Progenitor cell of endocrine pancreas (in vitro differentiated cells): Measurements from ENCODE around the gene PKMYT1. TPM values are rescaled to one million over a fixed set of nuclear protein-coding genes. Genes with fewer than 3 reads are reported as not detected.

Source experiments
- DNase-seq: peaks from one replicate; pipeline ENCODE4 v3.0.0; 2021; ENCODE audit warnings: low spot score; ENCODE audit not compliant: unreplicated experiment
- H3K27ac Mint-ChIP-seq: 2 replicates; pipeline ENCODE4 v1.8.0; 2021; ENCODE audit warnings: mild to moderate bottlenecking, moderate library complexity, mixed read lengths
- H3K27me3 Mint-ChIP-seq: 2 replicates; pipeline ENCODE4 v1.8.0; 2021; ENCODE audit warnings: mixed read lengths
- H3K36me3 Mint-ChIP-seq: 2 replicates; pipeline ENCODE4 v1.8.0; 2022; ENCODE audit warnings: mixed read lengths; ENCODE audit not compliant: insufficient read depth
- H3K4me1 Mint-ChIP-seq: 2 replicates; pipeline ENCODE4 v1.8.0; 2021; ENCODE audit warnings: low read depth, mixed read lengths
- H3K4me3 Mint-ChIP-seq: 2 replicates; pipeline ENCODE4 v1.8.0; 2021; ENCODE audit warnings: low read depth, mild to moderate bottlenecking, moderate library complexity, mixed read lengths
- H3K9me3 Mint-ChIP-seq: 2 replicates; pipeline ENCODE4 v1.8.0; 2021; ENCODE audit warnings: low read depth, mixed read lengths
- long read RNA-seq: library from polyadenylated mRNA; unstranded; transcript quantifications from one replicate; pipeline ENCODE4 v2.0.0, GENCODE V29; 2020
- total RNA-seq: library from RNA; stranded (reverse); gene quantifications from 2 replicates; pipeline ENCODE4 v1.2.1, GENCODE V29; 2021
- TF ChIP-seq, protein P1 (sequence below): fragments of 200-600 bp; sonication (generic); IDR thresholded peaks from one replicate; pipeline ENCODE4 v1.5.0; 2021; ENCODE audit warnings: antibody characterized with exemption, mild to moderate bottlenecking; ENCODE audit not compliant: unreplicated experiment

PKMYT1 gene
- 33.7 and 36.5 TPM in 2 replicates for total RNA-seq
- long read RNA-seq, partial matches to known transcripts, result 0 of 2 reads
- long read RNA-seq, other reads (novel, unspliced or antisense), result 1 of 2 reads

DNA sequence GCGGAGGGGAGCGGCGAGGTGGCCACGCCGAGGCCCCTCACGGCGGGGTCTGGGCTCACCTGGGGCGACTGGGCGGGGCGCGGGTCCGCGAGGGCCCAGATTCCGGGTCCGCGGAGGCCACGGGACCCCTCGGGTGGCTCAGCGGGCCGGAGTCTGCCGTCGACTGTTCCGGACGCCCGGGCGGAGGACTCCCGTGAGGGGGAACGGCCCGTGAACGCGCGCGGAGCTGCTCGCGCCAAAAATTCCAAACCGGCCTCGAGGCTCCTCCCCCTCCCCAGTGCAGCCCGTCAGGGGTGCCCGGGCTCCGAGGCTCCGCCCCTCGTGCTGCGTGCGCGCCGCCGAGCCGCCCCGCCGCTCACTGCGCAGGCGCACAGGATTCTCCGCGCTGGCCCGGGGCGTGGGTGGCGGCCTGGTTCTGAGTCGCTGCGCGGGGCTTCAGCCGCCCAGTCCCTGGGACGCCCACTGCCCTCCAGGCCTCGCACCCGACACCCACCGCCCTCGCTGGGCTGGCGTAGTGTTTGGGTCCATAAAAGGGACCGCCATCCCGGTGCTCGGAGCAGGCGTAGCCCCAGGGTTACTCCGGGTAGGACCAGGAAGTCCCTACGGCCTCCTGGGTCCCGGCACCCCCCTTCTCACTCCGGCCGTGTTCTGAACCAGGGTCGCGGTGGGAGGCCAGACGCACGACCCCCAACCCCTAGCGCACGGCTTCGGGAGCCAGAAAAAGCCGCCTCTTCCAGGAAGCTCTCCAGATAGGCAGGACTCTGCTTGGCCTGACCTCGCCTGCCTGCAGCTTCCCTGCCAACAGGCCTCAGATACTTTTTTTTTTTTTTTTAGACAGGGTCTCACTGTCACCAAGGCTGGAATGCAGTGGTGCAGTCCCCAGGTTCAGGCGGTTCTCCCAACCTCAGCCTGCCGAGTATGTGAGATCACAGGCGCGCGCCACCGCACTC lies at the start of gene PKMYT1:
TSS of gene PKMYT1 (minus strand) at position 220 of the 950 bp plus-strand sequence. CDS start 789 bp downstream, outside the sequence.
- H3K4me3 Mint-ChIP-seq, result peak within 1 kb of the TSS; percentile 79
- no peaks in the 10 kb centered on the region for H3K9me3 Mint-ChIP-seq
- TF ChIP-seq, protein P1, sequence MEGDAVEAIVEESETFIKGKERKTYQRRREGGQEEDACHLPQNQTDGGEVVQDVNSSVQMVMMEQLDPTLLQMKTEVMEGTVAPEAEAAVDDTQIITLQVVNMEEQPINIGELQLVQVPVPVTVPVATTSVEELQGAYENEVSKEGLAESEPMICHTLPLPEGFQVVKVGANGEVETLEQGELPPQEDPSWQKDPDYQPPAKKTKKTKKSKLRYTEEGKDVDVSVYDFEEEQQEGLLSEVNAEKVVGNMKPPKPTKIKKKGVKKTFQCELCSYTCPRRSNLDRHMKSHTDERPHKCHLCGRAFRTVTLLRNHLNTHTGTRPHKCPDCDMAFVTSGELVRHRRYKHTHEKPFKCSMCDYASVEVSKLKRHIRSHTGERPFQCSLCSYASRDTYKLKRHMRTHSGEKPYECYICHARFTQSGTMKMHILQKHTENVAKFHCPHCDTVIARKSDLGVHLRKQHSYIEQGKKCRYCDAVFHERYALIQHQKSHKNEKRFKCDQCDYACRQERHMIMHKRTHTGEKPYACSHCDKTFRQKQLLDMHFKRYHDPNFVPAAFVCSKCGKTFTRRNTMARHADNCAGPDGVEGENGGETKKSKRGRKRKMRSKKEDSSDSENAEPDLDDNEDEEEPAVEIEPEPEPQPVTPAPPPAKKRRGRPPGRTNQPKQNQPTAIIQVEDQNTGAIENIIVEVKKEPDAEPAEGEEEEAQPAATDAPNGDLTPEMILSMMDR, result no peak
- no peaks in the 10 kb centered on the region for H3K36me3 Mint-ChIP-seq
- H3K27me3 Mint-ChIP-seq, result peaks cover 6% of the 10 kb centered on the region
- peaks cover 15% of the 10 kb centered on the region for H3K4me1 Mint-ChIP-seq
- peak; percentile 89 for DNase-seq
- peak within 1 kb of the TSS; percentile 97 for H3K27ac Mint-ChIP-seq

DNA sequence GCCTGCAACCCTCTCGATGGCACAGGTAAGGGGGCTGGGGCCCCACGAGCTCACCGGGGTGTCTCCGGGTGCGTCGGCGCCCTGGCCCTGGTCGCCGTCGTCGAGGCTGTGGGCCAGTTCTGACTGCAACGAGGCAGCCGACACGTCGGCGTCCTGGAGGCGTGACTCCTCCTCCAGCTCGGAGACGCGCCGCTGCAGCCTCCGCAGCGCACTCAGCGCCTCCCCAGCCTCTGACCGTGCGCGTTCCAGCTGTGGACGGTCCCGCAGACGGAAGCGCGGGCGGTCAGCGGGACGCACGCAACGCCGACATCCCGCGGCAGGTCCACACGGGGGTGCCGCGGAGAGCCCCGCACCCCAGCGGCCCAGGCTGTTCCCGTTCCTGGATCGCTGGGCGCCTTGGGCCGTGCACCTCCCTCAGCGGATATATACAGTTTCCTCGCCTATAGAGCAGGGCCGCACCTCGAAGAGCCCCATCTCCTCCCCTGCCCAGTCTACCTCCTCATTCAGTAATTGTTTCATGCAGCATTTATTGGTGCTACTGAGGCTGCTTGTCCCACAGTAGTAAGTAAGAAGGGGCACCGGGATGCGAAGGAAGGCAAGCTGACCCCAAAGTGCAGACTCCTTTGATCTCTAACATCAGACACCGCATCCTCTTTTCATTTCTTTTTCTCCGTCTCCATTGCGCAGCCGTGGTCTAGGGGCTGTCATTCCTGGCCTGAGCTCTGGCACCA lies 49.4 kb upstream of the PKMYT1 start:
- no peaks in the 10 kb centered on the region for H3K9me3 Mint-ChIP-seq
- H3K4me3 Mint-ChIP-seq, result no peak overlapping the region
- no peak for DNase-seq
- H3K27ac Mint-ChIP-seq, result peak overlapping the region; percentile 79
- peaks cover 25% of the 10 kb centered on the region for H3K27me3 Mint-ChIP-seq
- H3K4me1 Mint-ChIP-seq, result peaks cover 1% of the 10 kb centered on the region
- H3K36me3 Mint-ChIP-seq, result peaks cover 7% of the 10 kb centered on the region
- TF ChIP-seq, protein P1, result no peak

DNA sequence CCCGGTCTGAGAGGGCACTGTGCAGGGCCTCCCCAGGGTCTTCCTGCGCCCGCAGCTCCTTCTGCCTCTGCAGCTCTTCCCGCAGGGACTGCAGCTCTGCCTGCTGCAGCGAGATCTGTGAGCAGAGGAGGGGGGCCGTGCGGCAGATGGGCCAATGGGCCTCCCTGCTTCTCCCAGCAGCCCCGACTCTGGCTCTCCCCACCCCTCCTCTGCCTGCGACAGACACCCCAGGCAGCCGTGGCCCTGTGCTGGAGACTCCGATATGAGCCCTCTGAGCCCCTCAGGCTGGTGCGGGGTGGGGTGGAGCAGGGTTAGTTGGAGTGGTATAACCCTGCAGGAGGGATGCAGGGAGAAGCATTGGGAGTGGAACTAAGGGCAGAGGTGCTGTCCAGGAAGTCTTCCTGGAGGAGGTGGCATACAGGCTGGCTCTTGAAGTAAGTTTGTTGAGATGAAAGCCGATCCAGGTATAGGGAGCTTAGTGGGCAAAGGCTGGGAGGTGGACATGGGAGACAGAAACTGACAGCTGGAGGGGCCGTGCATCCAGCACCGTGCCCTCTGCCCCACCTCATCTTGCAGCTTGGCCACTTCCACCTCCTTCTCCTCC lies 48.6 kb upstream of the PKMYT1 start:
- no peak for DNase-seq
- no peak overlapping the region for H3K4me3 Mint-ChIP-seq
- H3K27me3 Mint-ChIP-seq, result peaks cover 20% of the 10 kb centered on the region
- H3K36me3 Mint-ChIP-seq, result peaks cover 8% of the 10 kb centered on the region
- H3K9me3 Mint-ChIP-seq, result no peaks in the 10 kb centered on the region
- H3K27ac Mint-ChIP-seq, result no peak overlapping the region
- peaks cover 5% of the 10 kb centered on the region for H3K4me1 Mint-ChIP-seq
- TF ChIP-seq, protein P1, result no peak

DNA sequence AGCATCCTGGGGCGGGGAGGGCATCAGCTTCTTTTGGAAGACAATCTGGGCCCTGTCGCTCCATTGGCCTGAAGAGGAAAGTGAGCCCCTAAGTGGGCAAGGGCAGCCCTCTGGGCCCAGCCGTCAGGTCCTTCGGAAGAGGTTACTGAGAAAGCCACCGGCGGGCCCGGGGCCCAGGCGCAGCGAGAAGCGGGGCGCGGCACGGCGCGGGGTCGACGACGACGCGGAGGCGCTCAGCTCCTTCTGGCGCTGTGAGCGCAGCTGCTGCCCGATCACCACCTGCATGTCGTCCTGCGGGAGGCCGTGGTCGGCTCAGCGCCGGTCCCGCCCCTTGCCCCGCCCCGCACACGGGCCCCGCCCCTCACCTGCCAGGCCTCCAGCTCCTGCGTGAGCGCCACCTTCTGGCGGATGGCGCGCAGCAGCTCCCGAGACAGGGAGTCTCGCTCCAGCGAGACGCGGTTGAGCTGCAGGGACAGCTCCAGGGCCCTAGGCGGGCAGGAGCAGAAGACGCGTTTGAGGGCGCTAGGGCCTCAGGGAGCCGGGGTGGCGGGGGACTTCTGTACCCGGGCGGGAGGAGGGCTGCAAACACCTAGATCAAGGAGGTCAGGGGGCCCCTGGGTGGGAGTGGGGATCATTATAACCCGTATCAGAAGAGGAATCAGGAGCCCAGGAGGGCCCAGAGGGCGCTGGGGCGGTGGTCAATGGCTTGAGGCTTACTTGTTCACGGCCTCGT lies 47.9 kb upstream of the PKMYT1 start:
- Mint-ChIP-seq H3K36me3 (peaks cover 8% of the 10 kb centered on the region), H3K27me3 (peaks cover 14% of the 10 kb centered on the region), H3K4me3 (no peak overlapping the region), H3K4me1 (peaks cover 8% of the 10 kb centered on the region), H3K27ac (no peak overlapping the region), H3K9me3 (no peaks in the 10 kb centered on the region)
- peak; percentile 92 for DNase-seq
- TF ChIP-seq, protein P1, result peak; percentile 88
